Measurements from ENCODE around the gene CEACAM4.

GRCh38 chr19:41621654-41622053 is 5.2 kb downstream of the CEACAM4 start:
- TF ChIP-seq TAF1 (IDR thresholded peaks at IDR 0.05; ENCODE audit: control insufficient read depth, extremely low read depth, insufficient read depth, low read length, severe bottlenecking) (no peak), POLR2A (conservative IDR thresholded peaks at IDR 0.05) (no peak), HIVEP1 (CRISPR knock-in tag; IDR thresholded peaks at IDR 0.05) (no peak), ZNF668 (CRISPR knock-in tag; IDR thresholded peaks at IDR 0.05) (no peak), EP300 (IDR thresholded peaks at IDR 0.05; ENCODE audit: low read length) (no peak), SIN3A (IDR thresholded peaks at IDR 0.05; ENCODE audit: borderline replicate concordance in 2 of 2, control insufficient read depth in 1 of 2, low read depth in 2 of 2, low read length in 2 of 2) (no peak), RCOR1 (IDR thresholded peaks at IDR 0.05; ENCODE audit: borderline replicate concordance in 1 of 2, low read depth in 2 of 2, low read length in 2 of 2) (no peak), MYC (IDR thresholded peaks at IDR 0.05; ENCODE audit: low read depth, low read length) (no peak), MYC (CRISPR knock-in tag; IDR thresholded peaks at IDR 0.05; ENCODE audit: borderline replicate concordance, low read depth) (no peak), REST (IDR thresholded peaks at IDR 0.05; ENCODE audit: borderline replicate concordance) (no peak), REST (CRISPR knock-in tag; IDR thresholded peaks at IDR 0.05; ENCODE audit: low read depth) (no peak), JUND (IDR thresholded peaks at IDR 0.05; ENCODE audit: borderline replicate concordance, low read depth, low read length) (no peak), JUND (tag; IDR thresholded peaks at IDR 0.05; ENCODE audit: borderline replicate concordance, low read depth, low read length) (no peak), ATF1 (CRISPR knock-in tag; IDR thresholded peaks at IDR 0.05) (no peak), ATF1 (tag; IDR thresholded peaks at IDR 0.05) (no peak), ZNF408 (CRISPR knock-in tag; IDR thresholded peaks at IDR 0.05; ENCODE audit: low read depth) (no peak)
